Central memory CD8-positive, alpha-beta T cell (primary cell): ENCODE results near the gene RXFP3.

Source experiments
- ATAC-seq: fragments of 150-1000 bp; cut with Tn5 transposase; replicated peaks from 2 replicates; pipeline ENCODE4 v1.10.0; 2022; ENCODE audit warnings: mild to moderate bottlenecking, moderate FRiP score, moderate number of reproducible peaks; ENCODE audit not compliant: poor library complexity, severe bottlenecking; ENCODE audit errors: extremely low read depth
- DNase-seq, 2 donors: peaks; one replicate each; pipeline ENCODE4 v3.0.0; 2021; ENCODE audit warnings: low spot score in 2 of 2
- H3K27ac Mint-ChIP-seq: one replicate; pipeline ENCODE4 v1.8.0; 2022; ENCODE audit warnings: low read depth, mild to moderate bottlenecking, moderate library complexity, mixed read lengths
- H3K27me3 Mint-ChIP-seq: one replicate; pipeline ENCODE4 v1.8.0; 2022; ENCODE audit warnings: mixed read lengths
- H3K36me3 Mint-ChIP-seq: one replicate; pipeline ENCODE4 v1.8.0; 2022; ENCODE audit warnings: mild to moderate bottlenecking, moderate library complexity, mixed read lengths; ENCODE audit not compliant: insufficient read depth
- H3K4me1 Mint-ChIP-seq: one replicate; pipeline ENCODE4 v1.8.0; 2022; ENCODE audit warnings: mixed read lengths
- H3K4me3 Mint-ChIP-seq: one replicate; pipeline ENCODE4 v1.8.0; 2022; ENCODE audit warnings: mild to moderate bottlenecking, moderate library complexity, mixed read lengths
- H3K9me3 Mint-ChIP-seq: one replicate; pipeline ENCODE4 v1.8.0; 2022; ENCODE audit warnings: mixed read lengths

Gene RXFP3

GRCh38 chr5:33975852-33976251 lies 39.7 kb downstream of the RXFP3 start:
- Mint-ChIP-seq H3K36me3 (no peaks in the 10 kb centered on the region), H3K4me1 (no peaks in the 10 kb centered on the region), H3K27ac (no peak overlapping the region), H3K4me3 (no peak overlapping the region), H3K27me3 (peaks cover 38% of the 10 kb centered on the region), H3K9me3 (no peaks in the 10 kb centered on the region)
- DNase-seq (no peak), ATAC-seq (no peak)

GRCh38 chr5:33976307-33976706 lies 40.1 kb downstream of the RXFP3 start:
- H3K36me3 Mint-ChIP-seq: no peaks in the 10 kb centered on the region
- peaks cover 38% of the 10 kb centered on the region for H3K27me3 Mint-ChIP-seq
- no peaks in the 10 kb centered on the region for H3K4me1 Mint-ChIP-seq
- H3K27ac Mint-ChIP-seq: no peak overlapping the region
- H3K9me3 Mint-ChIP-seq: no peaks in the 10 kb centered on the region
- no peak for ATAC-seq
- DNase-seq: no peak
- no peak overlapping the region for H3K4me3 Mint-ChIP-seq

- H3K4me3 Mint-ChIP-seq: no peak overlapping the region
- H3K4me1 Mint-ChIP-seq: no peaks in the 10 kb centered on the region
- peaks cover 28% of the 10 kb centered on the region for H3K27me3 Mint-ChIP-seq
- ATAC-seq (no peak), DNase-seq (no peak)
- H3K27ac Mint-ChIP-seq: no peak overlapping the region
- no peaks in the 10 kb centered on the region for H3K9me3 Mint-ChIP-seq
- no peaks in the 10 kb centered on the region for H3K36me3 Mint-ChIP-seq
Measured at GRCh38 chr5:33978306-33978705, 42.1 kb downstream of the RXFP3 start.

GRCh38 chr5:33980030-33980429 lies 43.8 kb downstream of the RXFP3 start:
- no peak overlapping the region for H3K4me3 Mint-ChIP-seq
- peaks cover 14% of the 10 kb centered on the region for H3K27me3 Mint-ChIP-seq
- H3K36me3 Mint-ChIP-seq: no peaks in the 10 kb centered on the region
- H3K4me1 Mint-ChIP-seq: no peaks in the 10 kb centered on the region
- H3K27ac Mint-ChIP-seq: no peak overlapping the region
- H3K9me3 Mint-ChIP-seq: no peaks in the 10 kb centered on the region
- DNase-seq (no peak), ATAC-seq (no peak)

GRCh38 chr5:33981408-33982162 lies 45.4 kb downstream of the RXFP3 start:
- H3K36me3 Mint-ChIP-seq: no peaks in the 10 kb centered on the region
- H3K4me1 Mint-ChIP-seq: no peaks in the 10 kb centered on the region
- H3K9me3 Mint-ChIP-seq: no peaks in the 10 kb centered on the region

GRCh38 chr5:33984178-33984577 lies 48.0 kb downstream of the RXFP3 start:
- DNase-seq (no peak), ATAC-seq (no peak)
- H3K27ac Mint-ChIP-seq: no peak overlapping the region
- H3K4me3 Mint-ChIP-seq: no peak overlapping the region
- H3K9me3 Mint-ChIP-seq: no peaks in the 10 kb centered on the region
- peaks cover 8% of the 10 kb centered on the region for H3K36me3 Mint-ChIP-seq
- no peaks in the 10 kb centered on the region for H3K27me3 Mint-ChIP-seq
- H3K4me1 Mint-ChIP-seq: no peaks in the 10 kb centered on the region

More at GRCh38 chr5:33981408-33982162, 45.4 kb downstream of the RXFP3 start:
- Mint-ChIP-seq H3K4me3 (no peak overlapping the region), H3K27me3 (peaks cover 1% of the 10 kb centered on the region), H3K27ac (no peak overlapping the region)
- no peak for ATAC-seq
- DNase-seq: no peak

- Mint-ChIP-seq H3K27ac (no peak within 1 kb of the TSS), H3K4me1 (no peaks in the 10 kb centered on the region), H3K27me3 (no peaks in the 10 kb centered on the region), H3K36me3 (peaks cover 8% of the 10 kb centered on the region), H3K4me3 (no peak within 1 kb of the TSS), H3K9me3 (no peaks in the 10 kb centered on the region)
- ATAC-seq: no peak
- DNase-seq: no peak
Measured at GRCh38 chr5:33984671-33985124, 48.5 kb downstream of the RXFP3 start, which contains the start of gene SLC45A2. SLC45A2 (minus strand) TSS chr5:33984693; CDS start chr5:33984583, 110 bp downstream.

- Mint-ChIP-seq H3K4me1 (no peaks in the 10 kb centered on the region), H3K36me3 (peaks cover 8% of the 10 kb centered on the region), H3K27ac (no peak overlapping the region), H3K4me3 (no peak overlapping the region), H3K9me3 (no peaks in the 10 kb centered on the region), H3K27me3 (no peaks in the 10 kb centered on the region)
- DNase-seq (no peak), ATAC-seq (no peak)
Measured at GRCh38 chr5:33985447-33985846, 49.3 kb downstream of the RXFP3 start.
